Measurements from ENCODE around the gene IRF8. TPM values are rescaled to one million over a fixed set of nuclear protein-coding genes. Genes with fewer than 3 reads are reported as not detected.

Gene IRF8, protein sequence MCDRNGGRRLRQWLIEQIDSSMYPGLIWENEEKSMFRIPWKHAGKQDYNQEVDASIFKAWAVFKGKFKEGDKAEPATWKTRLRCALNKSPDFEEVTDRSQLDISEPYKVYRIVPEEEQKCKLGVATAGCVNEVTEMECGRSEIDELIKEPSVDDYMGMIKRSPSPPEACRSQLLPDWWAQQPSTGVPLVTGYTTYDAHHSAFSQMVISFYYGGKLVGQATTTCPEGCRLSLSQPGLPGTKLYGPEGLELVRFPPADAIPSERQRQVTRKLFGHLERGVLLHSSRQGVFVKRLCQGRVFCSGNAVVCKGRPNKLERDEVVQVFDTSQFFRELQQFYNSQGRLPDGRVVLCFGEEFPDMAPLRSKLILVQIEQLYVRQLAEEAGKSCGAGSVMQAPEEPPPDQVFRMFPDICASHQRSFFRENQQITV
- 0.33 to 0.68 TPM (median 0.53 TPM) in 5 replicates for total RNA-seq (2022; extraction: Qiagen RNA extraction)

DNA sequence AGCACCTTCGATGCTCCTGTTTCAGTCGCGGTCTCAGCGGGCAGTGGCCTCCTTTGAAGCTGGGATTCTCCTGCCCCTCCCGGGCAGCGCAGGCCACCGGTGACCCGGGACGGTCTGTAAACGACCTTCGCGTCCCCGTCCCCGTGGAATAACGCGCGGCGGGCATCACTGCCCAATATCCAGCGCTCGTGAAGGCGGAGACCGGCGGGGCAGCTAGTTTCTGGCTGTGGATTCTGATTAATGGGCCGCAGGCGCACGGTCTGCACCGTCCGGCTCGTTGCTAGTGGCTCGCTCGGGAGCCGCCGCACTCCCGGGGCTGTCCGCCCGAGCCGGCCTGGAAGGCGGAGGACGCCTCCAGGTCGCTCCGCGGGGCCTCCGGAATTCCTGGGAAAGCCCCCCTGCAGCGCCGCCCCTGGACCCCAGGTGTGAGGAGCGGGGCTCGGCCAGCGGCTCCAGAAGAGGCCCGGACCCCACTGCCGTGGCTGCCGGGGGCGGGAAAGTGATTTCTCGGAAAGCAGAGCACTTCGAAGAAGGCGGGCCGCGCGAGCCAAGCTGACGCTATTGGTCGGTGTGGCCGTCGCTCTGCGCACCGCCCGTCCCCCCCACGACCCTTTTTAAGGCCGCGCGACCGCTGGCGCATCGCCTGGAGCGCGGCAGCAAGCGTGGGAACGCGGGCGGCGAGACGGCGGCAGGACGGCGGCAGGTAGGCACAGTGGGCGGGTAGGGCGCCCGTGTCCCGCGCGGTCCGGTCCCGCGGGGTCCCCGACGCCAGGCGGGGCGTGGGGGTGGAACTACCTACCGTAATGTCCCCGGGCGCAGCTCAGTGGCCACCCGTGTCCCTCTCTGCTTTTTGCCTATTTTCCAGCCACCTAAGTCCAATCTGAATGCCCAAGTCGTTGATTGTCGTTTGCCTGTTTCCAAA lies at the start of gene IRF8:
IRF8 (plus strand) TSS at position 642 of the 922 bp plus-strand sequence. CDS start 3,854 bp downstream, outside the sequence.

Other genes starting within 250 kb of the IRF8 start
- gene GINS2, start 210.2 kb upstream of the IRF8 start, total RNA-seq (2022; extraction: Qiagen RNA extraction) = 28.6 to 33.5 TPM (median 30.3 TPM) in 5 replicates
- gene C16orf74, start 148.1 kb upstream of the IRF8 start, total RNA-seq (2022; extraction: Qiagen RNA extraction) = 11.3 to 17.5 TPM (median 15.4 TPM) in 5 replicates
- gene EMC8, start 99.6 kb upstream of the IRF8 start, total RNA-seq (2022; extraction: Qiagen RNA extraction) = 53.6 to 77.8 TPM (median 67.4 TPM) in 5 replicates
- gene COX4I1, start 99.5 kb upstream of the IRF8 start, total RNA-seq (2022; extraction: Qiagen RNA extraction) = 723 to 837 TPM (median 797 TPM) in 5 replicates